Muscle layer of colon (tissue), 2 donors: ENCODE measurements around the gene COL19A1.
"Not testable (repeated sequence)": the region's sequence is repeated elsewhere in the genome, so short reads cannot be mapped to it uniquely, and the experiment has no call there.

ENCODE experiments used
- H3K27ac ChIP-seq: one replicate; pipeline ENCODE4 v1.7.0; 2013; ENCODE audit warnings: low read depth, mild to moderate bottlenecking, low read length, moderate library complexity
- H3K27me3 ChIP-seq, 2 donors: one replicate each; pipeline ENCODE4 v1.7.0; 2013; ENCODE audit warnings: low read length in 2 of 2, mild to moderate bottlenecking in 2 of 2; ENCODE audit not compliant: insufficient read depth in 2 of 2, control insufficient read depth in 1 of 2
- H3K36me3 ChIP-seq: one replicate; pipeline ENCODE4 v1.7.0; 2013; ENCODE audit warnings: mild to moderate bottlenecking, low read length; ENCODE audit not compliant: insufficient read depth
- H3K4me1 ChIP-seq: one replicate; pipeline ENCODE4 v1.7.0; 2013; ENCODE audit warnings: mild to moderate bottlenecking, low read length; ENCODE audit not compliant: insufficient read depth
- H3K4me3 ChIP-seq, 2 donors: one replicate each; pipeline ENCODE4 v1.7.0; 2013; ENCODE audit warnings: low read length in 2 of 2, low read depth in 1 of 2, mild to moderate bottlenecking in 1 of 2, moderate library complexity in 1 of 2
- H3K9ac ChIP-seq: one replicate; pipeline ENCODE4 v1.7.0; 2013; ENCODE audit warnings: low read length
- H3K9me3 ChIP-seq: one replicate; pipeline ENCODE4 v1.7.0; 2013; ENCODE audit warnings: mild to moderate bottlenecking, low read length
- donor health status: abdominal sarcoma.
- donor health status: Adenocarcinoma of cecum.

Gene COL19A1

GRCh38 chr6:69907981-69908498, 41.7 kb downstream of the COL19A1 start:
- no peaks in the 10 kb centered on the region for H3K4me1 ChIP-seq
- H3K4me3 ChIP-seq = no peak overlapping the region
- H3K9me3 ChIP-seq = no peaks in the 10 kb centered on the region
- no peak overlapping the region for H3K27ac ChIP-seq
- H3K36me3 ChIP-seq = no peaks in the 10 kb centered on the region
- H3K9ac ChIP-seq = no peak overlapping the region
- H3K27me3 ChIP-seq = no peaks in the 10 kb centered on the region

- no peak overlapping the region for H3K27ac ChIP-seq
- H3K27me3 ChIP-seq = no peaks in the 10 kb centered on the region
- no peaks in the 10 kb centered on the region for H3K9me3 ChIP-seq
- no peak overlapping the region for H3K4me3 ChIP-seq
- no peaks in the 10 kb centered on the region for H3K36me3 ChIP-seq
- no peak overlapping the region for H3K9ac ChIP-seq
- no peaks in the 10 kb centered on the region for H3K4me1 ChIP-seq
Measured at GRCh38 chr6:69913361-69913760, 47.0 kb downstream of the COL19A1 start.

- Histone ChIP-seq H3K27ac (no peak overlapping the region), H3K9ac (no peak overlapping the region), H3K27me3 (no peaks in the 10 kb centered on the region), H3K4me3 (no peak overlapping the region), H3K4me1 (no peaks in the 10 kb centered on the region), H3K9me3 (no peaks in the 10 kb centered on the region), H3K36me3 (no peaks in the 10 kb centered on the region)
Measured at GRCh38 chr6:69914015-69914485, 47.7 kb downstream of the COL19A1 start.

- no peaks in the 10 kb centered on the region for H3K4me1 ChIP-seq
- no peak overlapping the region for H3K9ac ChIP-seq
- H3K9me3 ChIP-seq = no peaks in the 10 kb centered on the region
- no peak overlapping the region for H3K4me3 ChIP-seq
- H3K27ac ChIP-seq = no peak overlapping the region
- no peaks in the 10 kb centered on the region for H3K36me3 ChIP-seq
- no peaks in the 10 kb centered on the region for H3K27me3 ChIP-seq
Measured at GRCh38 chr6:69915346-69915745, 49.0 kb downstream of the COL19A1 start.

DNA sequence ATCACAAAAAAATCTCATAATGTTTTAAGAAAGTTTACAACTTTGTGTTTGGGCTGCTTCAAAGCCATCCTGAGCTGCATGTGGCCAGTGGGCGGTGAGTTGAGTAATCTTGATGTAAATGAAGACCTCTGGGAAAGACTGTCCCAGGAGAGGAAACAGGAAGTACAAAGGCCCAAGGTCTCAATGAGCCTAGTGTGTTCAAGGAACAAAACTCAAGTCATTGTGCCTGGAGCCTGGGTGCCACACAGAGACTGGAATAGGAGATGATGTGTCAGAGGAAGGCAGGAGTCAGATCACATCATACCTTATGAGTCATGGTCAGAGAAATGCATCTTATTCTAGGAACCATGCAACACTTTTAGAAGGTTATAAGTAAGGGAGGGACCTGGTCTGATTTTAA, 51.5 kb downstream of the COL19A1 start:
- H3K4me1 ChIP-seq = no peaks in the 10 kb centered on the region
- H3K27me3 ChIP-seq = no peaks in the 10 kb centered on the region
- H3K9me3 ChIP-seq = no peaks in the 10 kb centered on the region
- H3K4me3 ChIP-seq = no peak overlapping the region
- no peak overlapping the region for H3K27ac ChIP-seq
- no peak overlapping the region for H3K9ac ChIP-seq
- no peaks in the 10 kb centered on the region for H3K36me3 ChIP-seq

DNA sequence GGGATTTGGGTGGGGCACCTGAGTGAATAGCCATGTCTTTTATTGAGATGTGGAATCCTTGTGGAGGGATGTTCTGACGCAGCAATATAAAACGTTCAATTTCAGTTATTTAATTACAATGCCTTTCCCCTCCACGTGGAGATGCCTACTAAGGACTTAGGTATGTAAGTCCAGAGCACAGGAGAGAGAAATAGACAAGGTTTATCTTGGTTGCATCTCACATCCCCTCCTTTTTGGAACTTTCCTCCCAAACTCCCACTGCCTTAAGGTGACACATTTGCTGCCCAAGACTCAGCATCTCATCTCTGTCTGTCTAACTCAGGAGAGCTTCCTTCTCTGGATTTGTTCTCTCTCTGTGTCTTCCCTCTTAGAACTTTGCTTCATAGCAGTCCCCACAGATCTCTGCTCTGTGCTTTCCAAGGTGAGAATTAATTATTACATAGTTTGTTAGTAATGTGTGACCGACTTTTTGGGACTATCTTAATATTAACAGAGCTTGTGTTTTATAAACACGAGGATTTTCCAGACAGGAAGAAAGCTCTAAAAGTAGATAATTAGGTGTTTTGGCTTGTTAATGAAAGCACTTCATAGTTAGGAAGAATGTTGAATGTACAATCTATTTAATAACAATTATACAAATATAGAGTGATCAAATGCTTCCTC, 52.6 kb downstream of the COL19A1 start:
- H3K9ac ChIP-seq = no peak overlapping the region
- no peaks in the 10 kb centered on the region for H3K36me3 ChIP-seq
- H3K4me1 ChIP-seq = no peaks in the 10 kb centered on the region
- no peak overlapping the region for H3K27ac ChIP-seq
- H3K9me3 ChIP-seq = no peaks in the 10 kb centered on the region
- no peak overlapping the region for H3K4me3 ChIP-seq
- no peaks in the 10 kb centered on the region for H3K27me3 ChIP-seq

- not testable (repeated sequence) for H3K4me1 ChIP-seq, H3K9me3 ChIP-seq, H3K27me3 ChIP-seq, H3K27ac ChIP-seq, H3K9ac ChIP-seq, H3K36me3 ChIP-seq, H3K4me3 ChIP-seq
Measured at GRCh38 chr6:69921066-69921465, 54.7 kb downstream of the COL19A1 start.

DNA sequence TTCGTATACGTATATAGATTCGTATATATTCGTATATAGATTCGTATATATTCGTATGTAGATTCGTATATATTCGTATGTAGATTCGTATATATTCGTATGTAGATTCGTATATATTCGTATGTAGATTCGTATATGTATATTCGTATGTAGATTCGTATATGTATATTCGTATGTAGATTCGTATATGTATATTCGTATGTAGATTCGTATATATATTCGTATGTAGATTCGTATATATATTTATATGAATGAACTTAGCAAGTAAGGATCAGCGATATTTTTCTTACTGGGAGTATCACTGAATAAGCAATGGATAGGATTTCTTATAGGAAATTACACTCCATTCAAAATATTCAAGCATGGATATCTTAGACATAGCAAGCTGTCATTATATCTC, 55.3 kb downstream of the COL19A1 start:
- not testable (repeated sequence) for H3K4me3 ChIP-seq, H3K9ac ChIP-seq, H3K27ac ChIP-seq, H3K36me3 ChIP-seq, H3K4me1 ChIP-seq, H3K27me3 ChIP-seq, H3K9me3 ChIP-seq

GRCh38 chr6:69926745-69927144, 60.4 kb downstream of the COL19A1 start:
- Histone ChIP-seq H3K27me3 (no peaks in the 10 kb centered on the region), H3K36me3 (no peaks in the 10 kb centered on the region), H3K27ac (no peak overlapping the region), H3K9ac (no peak overlapping the region), H3K4me3 (no peak overlapping the region), H3K4me1 (no peaks in the 10 kb centered on the region), H3K9me3 (peaks cover 5% of the 10 kb centered on the region)

DNA sequence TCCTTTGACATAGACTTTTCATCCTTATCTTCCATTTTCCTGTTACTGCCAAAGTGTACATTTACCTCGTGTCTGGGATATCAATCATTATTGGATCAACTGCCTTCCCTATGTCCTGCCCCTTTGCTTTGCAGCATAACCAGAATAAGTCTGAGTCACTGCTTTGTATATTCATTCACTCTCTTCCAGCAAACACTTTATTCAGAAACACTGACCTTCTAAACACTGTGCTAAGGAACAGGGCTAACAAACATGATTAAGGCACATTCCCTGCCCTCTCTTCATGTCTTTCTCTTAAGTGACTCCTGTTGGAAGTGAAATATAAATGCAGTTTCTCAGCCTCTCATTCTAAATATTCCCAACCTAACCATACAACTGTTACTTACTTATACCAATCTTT, 66.9 kb downstream of the COL19A1 start:
- Histone ChIP-seq H3K36me3 (no peaks in the 10 kb centered on the region), H3K27me3 (no peaks in the 10 kb centered on the region), H3K27ac (no peak overlapping the region), H3K4me1 (no peaks in the 10 kb centered on the region), H3K9ac (no peak overlapping the region), H3K9me3 (no peaks in the 10 kb centered on the region), H3K4me3 (no peak overlapping the region)

DNA sequence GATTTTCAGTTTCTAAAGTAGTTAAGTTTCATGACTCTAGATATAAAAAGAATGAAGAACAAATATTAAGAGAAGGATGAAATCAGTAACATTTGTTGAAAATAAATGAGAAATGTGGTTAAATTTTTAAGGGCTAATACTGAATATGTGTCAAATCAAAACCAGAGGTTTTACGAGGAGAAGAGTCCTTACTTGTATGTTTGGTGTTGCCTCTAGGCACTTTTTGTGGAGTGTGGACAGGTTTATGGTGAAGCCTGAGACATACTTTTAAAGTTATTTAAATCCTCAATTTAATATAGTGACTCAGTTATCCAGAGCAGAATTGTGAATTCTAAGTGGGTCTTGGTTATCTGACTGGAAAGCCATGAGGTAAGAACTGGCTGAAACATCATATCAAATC, 68.7 kb downstream of the COL19A1 start:
- H3K27me3 ChIP-seq = no peaks in the 10 kb centered on the region
- H3K4me3 ChIP-seq = no peak overlapping the region
- H3K27ac ChIP-seq = no peak overlapping the region
- no peaks in the 10 kb centered on the region for H3K9me3 ChIP-seq
- H3K36me3 ChIP-seq = no peaks in the 10 kb centered on the region
- H3K4me1 ChIP-seq = no peaks in the 10 kb centered on the region
- no peak overlapping the region for H3K9ac ChIP-seq

DNA sequence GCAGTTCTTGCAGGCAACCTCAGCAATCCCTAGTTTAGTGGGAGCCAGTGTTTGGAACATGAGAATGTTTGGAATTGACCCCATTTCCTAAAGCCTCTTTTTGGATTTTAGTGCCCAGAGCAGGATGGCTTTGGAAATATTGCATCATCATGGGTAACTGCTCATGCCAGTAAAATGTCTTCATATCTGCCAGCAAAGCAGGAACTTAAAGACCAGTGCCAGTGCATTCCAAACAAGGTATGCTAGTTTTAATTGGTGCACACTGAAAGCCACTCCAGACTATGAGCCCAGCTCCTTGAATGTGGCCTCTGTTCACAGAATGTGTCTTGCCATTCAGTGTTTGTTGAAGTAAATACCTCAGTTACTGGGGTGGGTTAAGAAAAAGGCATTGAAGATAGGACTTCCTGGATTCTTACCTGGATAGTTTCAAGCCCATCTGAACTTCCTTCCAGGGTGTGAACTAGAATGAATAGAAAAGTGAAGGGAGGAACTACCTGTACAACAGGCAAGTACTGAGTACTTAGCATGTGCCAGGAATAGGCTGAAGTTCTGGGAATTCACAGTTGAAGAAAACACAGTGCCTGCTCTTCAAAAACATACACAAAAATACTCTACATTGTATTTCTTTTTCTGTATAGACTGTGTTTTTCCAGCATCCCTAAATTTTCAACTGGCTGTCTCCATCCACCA, 70.5 kb downstream of the COL19A1 start:
- Histone ChIP-seq H3K27ac (no peak overlapping the region), H3K4me1 (no peaks in the 10 kb centered on the region), H3K27me3 (no peaks in the 10 kb centered on the region), H3K9me3 (no peaks in the 10 kb centered on the region), H3K36me3 (no peaks in the 10 kb centered on the region), H3K4me3 (no peak overlapping the region), H3K9ac (no peak overlapping the region)
